GM19351 (cell line): ENCODE results near the gene KHDRBS1.
A peak's percentile ranks its signal among the peaks of the same experiment; 100 is the strongest.
"Not testable (repeated sequence)": the region's sequence is repeated elsewhere in the genome, so short reads cannot be mapped to it uniquely, and the experiment has no call there.

Source experiments
- ATAC-seq: cut with Tn5 transposase; IDR thresholded peaks from one replicate; pipeline ENCODE4 v1.9.1; 2021; ENCODE audit warnings: mild to moderate bottlenecking, moderate library complexity; ENCODE audit not compliant: unreplicated experiment

The KHDRBS1 gene

DNA sequence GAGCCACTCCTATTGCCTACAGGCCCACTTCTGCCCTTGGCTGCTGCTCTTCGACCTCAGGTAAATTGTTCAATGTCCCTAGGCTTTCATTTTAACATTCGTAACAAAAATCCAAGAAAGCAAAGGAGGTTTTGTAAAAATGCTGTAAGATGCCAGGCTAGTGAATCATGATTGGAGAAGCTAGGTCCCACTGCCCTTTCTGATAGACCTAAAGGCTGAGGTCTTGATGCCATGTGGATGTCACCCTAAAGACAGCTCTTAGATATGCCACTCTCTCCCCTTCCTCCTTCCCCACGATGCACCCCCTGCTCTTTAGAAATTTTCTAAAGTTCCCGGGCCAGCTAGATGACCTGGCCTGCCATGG lies 49.2 kb downstream of the KHDRBS1 start:
- no peak for ATAC-seq

DNA sequence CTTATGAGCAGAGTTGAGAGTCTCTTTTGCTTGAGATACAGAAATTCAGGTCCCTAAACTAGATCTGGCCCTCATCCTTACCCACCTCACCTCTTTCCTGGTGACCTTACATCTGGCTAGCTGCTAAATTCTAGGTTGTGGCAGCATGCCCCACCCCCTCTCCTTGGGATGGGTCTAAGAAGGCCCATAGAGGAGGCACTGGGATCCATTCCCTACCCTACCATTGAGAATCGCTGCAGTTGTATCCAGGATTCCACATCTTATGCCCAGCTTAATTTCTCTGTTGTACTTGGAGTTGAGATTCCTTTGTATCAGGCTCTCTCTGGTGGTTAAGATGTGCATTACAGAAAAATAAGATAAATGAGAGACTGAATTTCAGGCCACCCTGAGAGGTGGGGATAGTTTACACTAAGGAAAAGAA lies 49.6 kb downstream of the KHDRBS1 start:
- ATAC-seq, result no peak

DNA sequence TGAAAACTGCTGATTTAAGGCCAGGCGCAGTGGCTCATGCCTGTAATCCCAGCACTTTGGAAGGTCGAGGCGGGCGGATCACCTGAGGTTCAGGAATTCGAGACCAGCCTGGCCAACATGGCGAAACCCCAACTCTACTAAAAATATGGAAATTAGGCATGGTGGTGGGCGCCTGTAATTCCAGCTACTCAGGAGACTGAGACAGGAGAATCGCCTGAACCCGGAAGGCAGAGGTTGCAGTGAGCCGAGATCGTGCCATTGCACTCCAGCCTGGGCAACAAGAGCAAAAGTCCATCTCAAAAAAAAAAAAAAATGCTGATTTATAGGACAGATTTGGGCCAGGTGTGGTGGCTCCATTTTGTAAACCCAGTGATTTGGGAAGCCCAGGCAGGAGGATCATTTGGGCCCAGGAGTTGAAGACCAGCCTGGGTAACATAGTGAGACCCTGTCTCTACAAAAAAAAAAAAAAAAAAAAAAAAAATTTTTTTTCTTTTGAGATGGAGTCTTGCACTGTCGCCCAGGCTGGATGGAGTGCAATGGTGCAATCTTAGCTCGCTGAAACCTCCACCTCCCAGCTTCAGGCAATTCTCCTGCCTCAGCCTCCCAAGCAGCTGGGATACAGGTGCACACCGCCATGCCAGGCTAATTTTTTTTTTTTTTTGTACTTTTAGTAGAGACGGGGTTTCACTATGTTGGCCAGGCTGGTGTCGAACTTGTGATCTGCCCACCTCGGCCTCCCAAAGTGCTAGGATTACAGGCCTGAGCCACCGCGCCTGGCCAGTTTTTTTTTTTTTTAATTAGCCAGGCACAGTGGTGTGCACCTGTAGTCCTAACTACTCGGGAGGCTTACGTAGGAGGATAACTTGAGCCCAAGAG lies 52.2 kb downstream of the KHDRBS1 start:
- ATAC-seq, result not testable (repeated sequence)

DNA sequence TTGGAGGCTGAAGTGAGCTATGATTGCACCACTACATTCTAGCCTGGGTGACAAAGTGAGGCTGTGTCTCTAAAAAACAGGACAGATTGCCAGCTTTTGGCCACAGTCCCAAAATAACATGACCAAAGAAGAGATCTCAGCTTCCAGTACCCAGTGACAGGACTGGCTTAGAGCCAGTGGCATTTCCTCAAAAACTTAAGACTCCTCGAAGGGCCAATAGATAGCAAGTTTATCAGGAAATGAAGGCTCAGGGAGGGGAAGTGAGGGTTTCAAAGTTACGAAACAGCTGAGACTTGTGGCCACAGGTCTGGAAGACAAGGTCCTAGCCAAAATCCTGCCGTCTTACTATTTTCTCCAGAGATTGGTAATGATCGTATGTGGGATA lies 52.8 kb downstream of the KHDRBS1 start:
- ATAC-seq, result no peak

- ATAC-seq, result no peak
Observed at GRCh38 chr1:32068957-32069588, 55.4 kb downstream of the KHDRBS1 start.

- ATAC-seq, result no peak
Observed at GRCh38 chr1:32071758-32072621, 58.3 kb downstream of the KHDRBS1 start.

GRCh38 chr1:32072622-32073298 lies 59.1 kb downstream of the KHDRBS1 start, which contains the start of gene TMEM39B:
Gene TMEM39B (plus strand): TSS chr1:32072939. CDS start chr1:32073048, 109 bp downstream.
- peak; percentile 83 for ATAC-seq

- peak; percentile 17 for ATAC-seq
Observed at GRCh38 chr1:32073299-32074229, 59.9 kb downstream of the KHDRBS1 start.

DNA sequence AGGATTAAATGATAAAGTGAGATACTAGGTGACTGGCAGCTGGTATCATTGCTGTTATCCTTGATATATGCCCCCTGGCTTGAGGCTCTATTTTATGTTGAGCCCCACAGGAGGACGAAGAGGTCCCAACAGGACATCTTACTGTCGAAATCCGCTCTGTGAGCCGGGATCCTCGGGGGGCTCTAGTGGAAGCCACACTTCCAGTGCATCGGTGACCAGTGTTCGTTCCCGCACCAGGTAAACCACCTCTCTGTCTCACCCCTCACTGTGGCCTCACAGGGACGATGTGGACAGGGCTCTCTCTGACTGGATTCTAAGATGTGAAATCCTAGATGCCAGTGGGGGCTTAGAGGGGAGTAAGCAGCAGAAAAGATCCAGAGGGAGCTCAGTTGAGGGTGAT lies 61.2 kb downstream of the KHDRBS1 start:
- no peak for ATAC-seq

DNA sequence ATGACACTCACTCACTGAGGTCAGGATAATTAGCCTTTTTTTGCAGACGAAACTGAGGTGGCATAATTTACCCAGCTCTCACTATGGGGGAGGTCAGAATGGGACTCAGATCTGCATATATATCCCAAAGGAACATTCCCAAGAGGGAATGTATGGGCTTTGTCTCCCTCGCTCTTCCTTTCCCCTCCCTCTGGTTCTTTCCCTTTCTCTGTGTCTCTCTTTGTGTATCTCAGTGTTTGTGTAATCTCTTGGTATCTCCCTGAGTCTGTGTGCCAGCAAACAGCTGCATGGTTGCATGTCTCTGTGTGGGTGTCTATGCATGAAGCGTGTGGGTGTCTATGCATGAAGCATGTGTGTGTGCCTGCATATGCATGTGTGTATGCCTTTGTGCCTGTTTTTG lies 63.8 kb downstream of the KHDRBS1 start:
- no peak for ATAC-seq

DNA sequence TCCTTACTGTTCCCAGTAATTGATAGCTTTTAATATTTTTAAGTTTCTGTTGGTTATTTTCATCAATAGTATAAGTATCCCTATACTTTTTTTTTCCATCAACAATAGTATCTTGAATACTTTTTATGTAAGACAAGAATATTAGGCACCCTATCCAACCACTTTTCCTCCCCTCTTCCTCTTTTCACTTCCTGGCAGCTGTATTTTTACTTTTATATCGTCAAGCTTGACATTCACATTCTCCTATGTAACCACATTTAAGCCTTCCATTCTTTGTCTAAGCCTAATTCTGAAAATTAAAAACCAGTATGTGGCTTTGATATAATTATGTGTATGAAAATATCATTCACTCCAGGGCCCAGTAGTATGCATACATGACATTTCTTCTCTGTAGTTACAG lies 68.4 kb downstream of the KHDRBS1 start:
- ATAC-seq, result no peak

DNA sequence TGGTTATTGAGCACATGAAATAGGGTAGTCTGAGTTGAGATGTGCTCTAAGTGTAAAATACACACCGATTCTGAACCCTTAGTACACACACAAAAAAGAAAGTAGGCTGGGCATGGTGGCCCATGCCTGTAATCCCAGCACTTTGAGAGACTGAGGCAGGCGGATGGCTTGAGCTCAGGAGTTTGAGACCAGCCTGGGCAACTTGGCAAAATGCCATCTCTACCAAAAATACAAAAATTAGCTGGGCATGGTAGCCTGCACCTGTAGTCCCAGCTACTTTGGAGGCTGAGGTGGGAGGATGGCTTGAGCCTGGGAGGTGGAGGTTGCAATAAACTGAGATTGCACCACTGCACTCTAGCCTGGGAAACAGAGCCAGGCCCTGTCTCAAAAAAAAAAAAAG lies 72.7 kb downstream of the KHDRBS1 start:
- not testable (repeated sequence) for ATAC-seq

DNA sequence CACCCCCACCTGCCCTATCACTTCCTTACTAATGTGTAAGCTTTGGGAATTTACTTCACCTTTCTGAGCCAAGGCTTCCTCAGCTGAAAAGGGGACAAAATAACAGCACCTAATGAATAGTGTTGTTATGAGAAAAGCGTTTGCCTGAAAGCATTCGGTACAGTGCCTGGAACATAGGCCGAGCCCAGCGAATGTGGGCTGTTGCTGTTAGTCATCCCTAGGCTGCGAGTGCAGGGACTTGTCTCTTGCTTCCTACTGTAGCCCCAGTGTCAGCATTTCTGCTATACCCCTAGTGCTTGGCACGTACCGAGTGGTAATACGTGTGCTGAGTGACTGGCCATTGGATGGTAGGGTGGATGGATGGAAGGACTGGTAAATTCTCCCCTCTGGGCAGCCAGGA lies 77.5 kb downstream of the KHDRBS1 start:
- ATAC-seq, result no peak

DNA sequence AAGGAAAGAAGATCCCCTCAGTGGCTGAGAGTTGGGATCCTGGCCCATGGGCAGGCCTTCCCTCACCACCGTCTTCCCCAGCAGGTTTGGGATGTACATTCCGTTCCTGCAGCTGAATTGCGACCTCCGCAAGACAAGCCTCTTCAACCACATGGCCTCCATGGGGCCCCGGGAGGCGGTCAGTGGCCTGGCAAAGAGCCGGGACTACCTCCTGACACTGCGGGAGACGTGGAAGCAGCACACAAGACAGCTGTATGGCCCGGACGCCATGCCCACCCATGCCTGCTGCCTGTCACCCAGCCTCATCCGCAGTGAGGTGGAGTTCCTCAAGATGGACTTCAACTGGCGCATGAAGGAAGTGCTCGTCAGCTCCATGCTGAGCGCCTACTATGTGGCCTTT lies 77.9 kb downstream of the KHDRBS1 start:
- ATAC-seq, result no peak
